Activated naive CD4-positive, alpha-beta T cell treated with anti-CD3 and anti-CD28 coated beads for 36 hours (primary cell): ENCODE measurements around the gene JAK3. TPM values are rescaled to one million over a fixed set of nuclear protein-coding genes. Genes with fewer than 3 reads are reported as not detected.
A peak's percentile ranks its signal among the peaks of the same experiment; 100 is the strongest.

Source experiments
- CTCF ChIA-PET: fragments of 350-600 bp; sonication (Branson Sonifier 250); formaldehyde crosslinking; loops from one replicate; lab custom pipeline; 2021; ENCODE audit warnings: antibody characterized with exemption; lab: Charles Lee
- DNase-seq: peaks from one replicate; pipeline ENCODE4 v3.0.0-alpha.2; 2020
- H3K27ac Mint-ChIP-seq: one replicate; pipeline ENCODE4 v1.8.0; 2021; ENCODE audit warnings: mild to moderate bottlenecking, mixed read lengths
- H3K27me3 Mint-ChIP-seq: one replicate; pipeline ENCODE4 v1.8.0; 2021; ENCODE audit warnings: low read depth, mixed read lengths
- H3K36me3 Mint-ChIP-seq: one replicate; pipeline ENCODE4 v1.8.0; 2021; ENCODE audit warnings: low read depth, mixed read lengths
- H3K4me1 Mint-ChIP-seq: one replicate; pipeline ENCODE4 v1.8.0; 2021; ENCODE audit warnings: low read depth, mixed read lengths
- H3K4me3 Mint-ChIP-seq: one replicate; pipeline ENCODE4 v1.8.0; 2021; ENCODE audit warnings: mild to moderate bottlenecking, moderate library complexity, mixed read lengths
- H3K9me3 Mint-ChIP-seq: one replicate; pipeline ENCODE4 v1.8.0; 2021; ENCODE audit warnings: mixed read lengths
- intact Hi-C: fragments of 100-400 bp; cut with micrococcal nuclease; formaldehyde crosslinking; loops from one replicate; pipeline ENCODE4 v1.15.1; 2023
- total RNA-seq, 2 experiments: library from RNA; stranded (reverse); gene quantifications; one replicate each; pipeline ENCODE4 v1.2.3, GENCODE V29; 2021

JAK3 gene
- total RNA-seq, 2 experiments from 2014 or later: 231 to 235 TPM

DNA sequence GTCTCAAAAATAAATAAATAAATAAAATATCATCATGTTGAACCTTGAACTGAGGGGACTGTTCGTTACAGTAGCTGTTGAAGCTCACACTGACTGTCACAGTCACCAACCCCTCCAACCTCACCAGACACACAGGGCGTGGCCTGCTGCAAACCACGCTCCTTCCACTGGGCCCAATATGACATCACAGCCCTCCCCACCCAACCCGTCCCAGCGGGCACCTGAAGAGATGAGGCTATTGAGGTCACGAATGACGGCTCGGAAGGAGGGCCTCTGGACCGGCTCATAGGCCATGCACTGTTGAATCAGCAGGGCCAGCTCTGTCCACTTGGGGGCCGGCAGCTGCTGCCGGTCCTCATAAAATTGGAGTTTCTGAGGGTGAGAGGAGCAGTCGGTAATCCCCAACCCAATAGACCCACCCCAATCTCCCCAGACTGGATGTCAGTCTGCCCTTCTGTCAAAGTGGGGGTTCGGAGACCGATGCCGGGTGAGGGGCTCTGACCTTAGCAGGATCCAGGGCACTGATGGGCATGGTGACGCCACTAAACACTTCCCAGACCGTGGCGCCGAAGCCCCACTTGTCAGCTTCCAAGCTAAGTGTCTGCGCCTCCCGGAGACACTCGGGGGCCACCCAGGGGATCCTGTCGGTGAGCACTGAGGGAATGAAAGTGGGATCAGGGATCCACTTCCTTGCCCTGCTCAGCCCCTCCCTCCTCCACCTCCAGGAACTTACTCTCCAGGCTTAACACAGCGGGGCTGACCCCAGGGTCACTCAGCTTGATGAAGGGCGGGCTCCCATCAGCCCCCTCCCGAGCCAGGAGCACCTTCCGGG lies 13.2 kb downstream of the JAK3 start:
- Mint-ChIP-seq H3K4me1 (peaks cover 13% of the 10 kb centered on the region), H3K36me3 (peaks cover 77% of the 10 kb centered on the region), H3K4me3 (no peak overlapping the region), H3K27me3 (no peaks in the 10 kb centered on the region), H3K9me3 (peaks cover 3% of the 10 kb centered on the region), H3K27ac (peak overlapping the region; percentile 78)
- DNase-seq: no peak
- CTCF ChIA-PET: interaction anchor here (0.5 to 1.6 kb wide), 3 partner anchors 13 to 18 kb away, joined by 3 to 4 read pairs (median 4); no protein-coding TSS in a partner anchor
- intact Hi-C loops: no loop called here

DNA sequence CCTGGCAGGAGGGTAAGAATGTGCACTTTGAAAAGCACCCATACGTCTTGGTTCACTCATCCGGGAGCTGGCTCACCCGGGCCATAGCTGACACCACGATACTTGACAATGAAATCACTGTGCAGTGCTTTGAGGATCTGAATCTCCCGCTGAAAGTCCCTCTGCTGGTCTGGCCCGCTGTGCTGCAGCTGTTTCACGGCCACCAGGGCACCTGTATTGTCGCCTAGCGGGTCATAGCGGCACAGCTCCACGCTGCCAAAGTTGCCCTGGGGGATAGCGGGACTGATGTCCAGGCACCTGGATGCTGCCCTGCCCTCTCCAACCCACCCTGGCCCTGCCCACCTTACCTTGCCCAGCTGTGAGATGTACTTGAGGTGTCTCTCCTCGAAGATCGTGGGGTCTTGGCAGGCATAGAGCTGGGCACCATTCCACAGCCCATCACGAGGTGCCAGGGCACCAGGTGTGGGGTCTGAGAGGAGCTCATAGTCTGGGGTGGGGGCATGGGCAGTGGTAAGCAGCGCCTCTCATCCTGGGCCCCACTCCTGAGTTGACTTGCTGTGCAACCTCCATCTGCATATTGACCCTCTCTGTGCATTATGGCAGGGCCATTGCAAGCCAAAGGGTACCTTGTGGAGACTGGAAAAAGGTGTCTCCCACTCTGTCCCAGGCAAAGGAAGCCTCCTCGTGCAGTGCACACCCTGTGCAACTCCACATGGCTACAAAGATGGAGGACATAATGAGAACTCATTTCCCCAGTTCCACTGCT lies 15.2 kb downstream of the JAK3 start:
- CTCF ChIA-PET: interaction anchor here (1.1 to 1.2 kb wide), 2 partner anchors 13 to 27 kb away, joined by 3 read pairs; partner anchors contain the start of gene RPL18A
- Mint-ChIP-seq H3K27ac (no peak overlapping the region), H3K36me3 (peaks cover 70% of the 10 kb centered on the region), H3K9me3 (peaks cover 3% of the 10 kb centered on the region), H3K27me3 (no peaks in the 10 kb centered on the region), H3K4me3 (no peak overlapping the region), H3K4me1 (peaks cover 11% of the 10 kb centered on the region)
- intact Hi-C loops: no loop called here
- DNase-seq: no peak

DNA sequence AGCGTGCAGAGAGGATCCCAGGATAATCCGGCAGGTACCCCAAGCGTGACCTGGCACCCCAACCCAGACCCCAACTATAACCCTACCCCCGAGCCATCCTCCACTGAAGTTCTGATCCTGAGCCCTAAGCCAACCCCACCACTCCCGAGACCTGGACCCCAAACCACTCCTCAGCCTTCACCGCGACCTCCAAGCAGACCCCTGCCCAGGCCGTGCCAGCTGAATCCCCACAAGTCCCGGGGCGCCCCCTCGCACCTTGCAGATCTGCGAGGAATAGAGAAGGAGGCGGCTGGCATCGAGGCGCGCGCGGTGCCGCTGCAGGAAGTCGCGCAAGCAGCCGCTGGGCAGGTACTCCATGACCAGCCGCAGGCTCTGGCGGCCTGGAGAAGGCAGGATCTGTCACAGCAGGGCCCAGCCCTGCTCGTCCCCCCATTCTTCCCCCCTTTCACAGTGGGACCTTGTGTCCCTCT lies 16.3 kb downstream of the JAK3 start:
- Mint-ChIP-seq H3K27ac (no peak overlapping the region), H3K27me3 (no peaks in the 10 kb centered on the region), H3K9me3 (peaks cover 3% of the 10 kb centered on the region), H3K4me1 (peaks cover 9% of the 10 kb centered on the region), H3K36me3 (peaks cover 67% of the 10 kb centered on the region), H3K4me3 (no peak overlapping the region)
- intact Hi-C loops: no loop called here
- CTCF ChIA-PET: no interaction called here
- no peak for DNase-seq

DNA sequence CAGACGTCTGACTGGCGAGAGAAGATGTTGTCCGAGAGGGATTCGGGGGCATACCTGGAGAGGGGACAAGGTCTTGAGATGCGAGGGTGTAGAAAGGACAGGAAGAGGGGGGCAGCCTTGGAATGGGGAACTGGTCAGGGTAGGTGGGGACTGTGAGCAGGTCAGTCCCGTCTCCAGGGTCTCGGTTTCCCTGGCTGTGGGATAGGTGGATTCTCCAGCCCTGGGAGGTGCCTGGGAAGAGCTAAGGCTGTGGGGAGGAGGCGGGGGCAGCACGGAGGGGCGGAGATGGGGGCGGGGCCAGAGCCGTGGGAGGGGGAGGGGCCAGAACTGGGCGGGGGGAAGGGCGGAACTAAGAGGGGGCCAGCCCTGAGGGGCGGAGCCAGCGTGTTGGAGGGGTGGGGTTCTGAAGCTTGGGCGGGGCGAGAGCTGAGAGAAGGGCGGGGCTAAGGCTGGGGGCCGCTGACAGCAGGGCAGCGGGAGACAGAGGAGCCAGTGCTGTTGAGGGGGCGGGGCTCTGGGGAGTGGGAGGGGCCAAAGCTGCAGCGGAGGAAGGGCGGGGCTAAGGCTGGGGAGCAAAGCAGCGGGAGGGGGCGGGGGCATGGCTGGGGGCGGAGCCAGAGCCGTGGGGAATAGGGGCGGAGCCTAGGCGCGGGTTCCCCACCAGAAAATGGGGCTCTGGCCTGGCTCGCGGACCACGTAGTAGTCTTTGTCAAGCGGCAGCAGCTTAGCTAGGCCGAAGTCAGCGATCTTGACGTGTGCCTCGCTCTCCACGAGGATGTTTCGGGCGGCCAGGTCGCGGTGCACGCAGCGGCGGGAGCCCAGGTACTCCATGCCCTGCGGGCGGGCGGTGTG lies 17.0 kb downstream of the JAK3 start:
- Mint-ChIP-seq H3K9me3 (peaks cover 3% of the 10 kb centered on the region), H3K4me1 (peaks cover 9% of the 10 kb centered on the region), H3K4me3 (no peak overlapping the region), H3K27me3 (no peaks in the 10 kb centered on the region), H3K27ac (no peak overlapping the region), H3K36me3 (peaks cover 63% of the 10 kb centered on the region)
- intact Hi-C loops: no loop called here
- peak; percentile 66 for DNase-seq
- CTCF ChIA-PET: interaction anchor here (1.8 kb wide), 1 partner anchor 29 kb away, joined by 5 read pairs; the partner anchor contains the start of gene RPL18A

DNA sequence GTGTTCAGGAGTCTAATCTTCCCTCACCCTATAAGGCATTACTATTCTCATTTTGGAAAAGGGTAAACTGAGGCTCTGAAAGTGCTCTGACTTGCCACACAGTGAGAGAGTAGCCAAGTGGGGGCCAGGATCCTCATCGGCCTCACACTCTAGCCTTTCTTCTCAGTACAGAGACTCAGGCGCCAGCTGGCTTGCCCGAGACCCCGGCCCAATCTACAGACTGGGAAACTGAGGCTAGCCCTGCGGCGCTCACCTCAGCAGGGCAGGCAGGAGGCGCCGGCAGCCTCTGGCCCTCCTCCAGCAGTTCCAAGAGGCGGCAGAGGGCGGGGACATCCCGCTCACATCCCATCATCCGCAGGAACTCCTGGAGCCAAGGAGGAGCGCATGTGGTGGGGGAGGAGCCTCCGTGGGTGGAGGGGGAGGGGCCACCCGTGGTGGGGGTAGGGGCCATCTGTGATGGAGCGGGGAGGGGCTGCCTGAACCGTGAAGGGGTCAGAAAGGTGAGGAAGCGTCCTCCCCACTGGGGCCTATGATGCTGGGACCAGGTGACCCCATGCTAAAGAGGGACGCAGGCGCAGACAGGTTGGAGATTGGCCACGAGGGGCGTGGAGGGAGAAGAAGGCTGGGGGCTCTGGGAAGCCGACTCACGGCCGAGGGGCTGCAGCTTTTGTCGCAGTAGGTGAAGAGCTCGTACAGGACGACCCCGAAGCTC lies 17.8 kb downstream of the JAK3 start:
- Mint-ChIP-seq H3K27ac (no peak overlapping the region), H3K4me3 (no peak overlapping the region), H3K9me3 (peaks cover 3% of the 10 kb centered on the region), H3K4me1 (peaks cover 5% of the 10 kb centered on the region), H3K27me3 (no peaks in the 10 kb centered on the region), H3K36me3 (peaks cover 60% of the 10 kb centered on the region)
- DNase-seq: no peak
- CTCF ChIA-PET: interaction anchor here (1.8 kb wide), 1 partner anchor 29 kb away, joined by 5 read pairs; the partner anchor contains the start of gene RPL18A
- intact Hi-C loops: no loop called here

DNA sequence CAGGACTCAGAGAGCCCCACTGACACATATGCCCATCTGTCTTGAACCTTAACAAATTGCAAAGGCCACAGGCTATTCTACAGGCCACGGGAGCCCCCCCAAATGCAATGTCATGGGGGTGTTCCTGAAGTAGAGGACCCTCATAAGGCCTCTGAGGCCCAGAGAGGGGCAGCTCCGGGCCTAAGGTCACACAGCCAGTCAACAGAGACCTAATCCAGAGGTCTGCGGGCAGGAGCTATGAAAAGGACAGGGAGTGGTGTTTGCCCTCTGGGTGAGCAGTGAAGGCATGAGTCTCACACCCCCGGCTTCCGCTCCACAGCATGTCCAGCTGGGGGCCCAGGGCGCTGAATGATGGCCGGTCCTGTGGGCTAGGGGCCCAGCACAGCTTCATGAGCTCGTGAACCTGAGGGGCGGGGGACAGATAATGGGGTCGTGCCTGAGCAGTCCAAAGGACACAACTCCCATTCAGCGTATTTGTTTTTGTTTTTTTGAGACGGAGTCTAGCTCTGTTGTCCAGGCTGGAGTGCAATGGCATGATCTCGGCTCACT lies 21.2 kb downstream of the JAK3 start:
- Mint-ChIP-seq H3K9me3 (no peaks in the 10 kb centered on the region), H3K4me1 (peaks cover 3% of the 10 kb centered on the region)
- intact Hi-C loops: no loop called here

DNA sequence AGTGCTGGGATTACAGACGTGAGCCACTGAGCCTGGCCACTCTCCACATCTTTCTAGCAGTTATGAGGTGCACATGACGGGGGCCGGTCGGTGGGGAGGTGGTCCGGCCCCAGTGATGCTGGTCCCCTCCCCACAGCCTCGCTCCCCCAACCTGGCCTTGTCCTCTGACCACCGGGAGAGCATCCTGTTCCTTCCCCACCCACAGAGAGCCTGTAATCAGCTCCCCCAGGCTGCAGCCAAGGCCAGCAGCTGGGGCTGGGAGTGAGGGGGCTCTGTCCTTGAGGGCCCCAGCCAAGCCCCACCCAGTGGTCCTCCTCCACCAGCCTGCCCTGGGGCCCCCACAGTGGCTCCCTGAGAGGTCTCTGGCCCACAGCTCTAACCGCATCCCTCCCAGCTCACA lies 23.4 kb downstream of the JAK3 start:
- Mint-ChIP-seq H3K36me3 (peaks cover 20% of the 10 kb centered on the region), H3K9me3 (no peaks in the 10 kb centered on the region), H3K27me3 (no peaks in the 10 kb centered on the region), H3K4me3 (no peak overlapping the region), H3K27ac (no peak overlapping the region), H3K4me1 (no peaks in the 10 kb centered on the region)
- CTCF ChIA-PET: interaction anchor here (0.6 kb wide), 1 partner anchor 135 kb away, joined by 3 read pairs; no protein-coding TSS in a partner anchor
- no peak for DNase-seq
- intact Hi-C loops: no loop called here

More for the DNA sequence above, 21.2 kb downstream of the JAK3 start:
- Mint-ChIP-seq H3K4me3 (no peak overlapping the region), H3K36me3 (peaks cover 38% of the 10 kb centered on the region), H3K27ac (no peak overlapping the region), H3K27me3 (no peaks in the 10 kb centered on the region)
- DNase-seq: no peak
- CTCF ChIA-PET: no interaction called here

DNA sequence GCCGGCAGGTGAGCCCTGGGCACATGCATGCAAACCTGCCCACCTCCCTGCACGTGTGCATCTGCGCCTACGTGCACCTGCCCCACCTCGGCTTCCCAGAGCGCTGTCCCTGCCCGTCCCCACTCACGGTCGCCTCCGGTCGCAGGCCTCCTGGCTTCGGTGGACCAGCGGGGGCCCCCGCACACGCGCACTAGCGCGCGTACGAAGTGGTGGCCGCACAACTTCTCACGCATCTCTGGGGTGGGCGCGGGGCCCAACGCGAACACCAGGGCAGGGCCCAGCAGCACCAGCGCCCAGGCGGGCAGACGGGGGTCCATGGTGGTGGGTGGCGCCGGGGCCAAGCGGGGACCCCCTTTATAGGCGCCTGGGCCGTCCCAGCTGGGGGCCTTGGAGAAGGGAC lies 26.6 kb downstream of the JAK3 start, which contains the start of gene INSL3:
TSS of gene INSL3 (minus strand) at position 330 of the 400 bp plus-strand sequence. CDS start at position 317, 13 bp downstream.
- intact Hi-C loops: no loop called here
- CTCF ChIA-PET: no interaction called here
- Mint-ChIP-seq H3K9me3 (no peaks in the 10 kb centered on the region), H3K36me3 (peaks cover 5% of the 10 kb centered on the region), H3K27ac (no peak within 1 kb of the TSS), H3K27me3 (no peaks in the 10 kb centered on the region), H3K4me1 (no peaks in the 10 kb centered on the region), H3K4me3 (no peak within 1 kb of the TSS)
- no peak for DNase-seq

DNA sequence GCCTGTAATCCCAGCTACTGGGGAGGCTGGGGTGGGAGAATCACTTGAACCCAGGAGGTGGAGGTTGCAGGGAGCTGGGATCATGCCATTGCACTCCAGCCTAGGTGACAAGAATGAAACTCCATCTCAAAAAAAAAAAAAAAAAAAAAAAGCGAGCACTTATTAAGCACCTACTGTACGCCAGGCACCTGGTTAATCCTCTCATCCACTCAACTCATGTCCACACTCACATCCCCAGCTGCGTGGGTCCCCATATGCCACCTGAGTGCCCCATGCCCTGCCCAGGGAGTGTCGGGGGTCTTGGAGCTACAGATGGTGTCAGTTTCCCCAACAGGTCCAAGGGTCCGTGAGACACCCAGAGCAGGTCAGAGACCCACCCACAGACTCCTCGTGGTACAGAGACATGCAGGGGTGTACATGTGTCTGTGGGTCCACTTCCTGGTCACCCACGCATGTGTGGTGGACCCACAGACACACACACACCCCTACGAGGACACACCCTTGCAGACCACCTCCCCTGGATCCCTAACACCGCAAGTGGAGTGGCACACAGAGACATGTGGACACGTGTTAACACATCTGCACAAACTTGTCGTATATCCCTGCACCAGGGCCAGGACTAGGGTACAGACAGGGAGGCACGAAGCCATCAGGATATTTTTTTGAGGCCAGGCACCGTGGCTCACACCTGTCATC lies 30.0 kb downstream of the JAK3 start:
- Mint-ChIP-seq H3K4me1 (no peaks in the 10 kb centered on the region), H3K4me3 (no peak overlapping the region), H3K27me3 (no peaks in the 10 kb centered on the region), H3K36me3 (no peaks in the 10 kb centered on the region), H3K27ac (no peak overlapping the region), H3K9me3 (no peaks in the 10 kb centered on the region)
- DNase-seq: no peak
- intact Hi-C loops: no loop called here
- CTCF ChIA-PET: no interaction called here

DNA sequence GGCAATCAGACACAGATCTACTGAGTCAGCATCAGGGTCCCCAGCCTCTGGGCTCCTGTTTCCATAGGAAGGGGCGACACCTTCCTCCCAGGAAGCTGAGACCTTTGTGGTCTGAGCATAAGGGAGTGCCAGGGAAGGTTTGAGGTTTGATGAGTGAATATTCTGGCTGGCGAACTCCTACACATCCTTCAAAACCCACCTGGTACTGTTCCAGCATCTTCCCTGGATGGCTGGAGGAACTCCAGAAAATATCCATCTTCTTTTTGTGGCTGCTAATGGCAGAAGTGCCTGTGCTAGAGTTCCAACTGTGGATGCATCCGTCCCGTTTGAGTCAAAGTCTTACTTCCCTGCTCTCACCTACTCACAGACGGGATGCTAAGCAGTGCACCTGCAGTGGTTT lies 35.7 kb downstream of the JAK3 start:
- Mint-ChIP-seq H3K27me3 (no peaks in the 10 kb centered on the region), H3K9me3 (no peaks in the 10 kb centered on the region), H3K36me3 (no peaks in the 10 kb centered on the region), H3K27ac (no peak overlapping the region), H3K4me3 (no peak overlapping the region), H3K4me1 (peaks cover 10% of the 10 kb centered on the region)
- no peak for DNase-seq
- intact Hi-C loops: no loop called here
- CTCF ChIA-PET: no interaction called here

DNA sequence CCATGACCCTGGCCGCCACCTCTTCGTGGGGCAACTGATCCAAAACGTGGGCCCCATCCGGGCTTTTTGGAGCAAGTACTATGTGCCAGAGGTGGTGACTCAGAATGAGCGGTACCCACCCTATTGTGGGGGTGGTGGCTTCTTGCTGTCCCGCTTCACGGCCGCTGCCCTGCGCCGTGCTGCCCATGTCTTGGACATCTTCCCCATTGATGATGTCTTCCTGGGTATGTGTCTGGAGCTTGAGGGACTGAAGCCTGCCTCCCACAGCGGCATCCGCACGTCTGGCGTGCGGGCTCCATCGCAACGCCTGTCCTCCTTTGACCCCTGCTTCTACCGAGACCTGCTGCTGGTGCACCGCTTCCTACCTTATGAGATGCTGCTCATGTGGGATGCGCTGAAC lies 36.1 kb downstream of the JAK3 start:
- DNase-seq: no peak
- H3K27me3 Mint-ChIP-seq: no peaks in the 10 kb centered on the region
- H3K27ac Mint-ChIP-seq: no peak overlapping the region
- peaks cover 11% of the 10 kb centered on the region for H3K4me1 Mint-ChIP-seq
- H3K4me3 Mint-ChIP-seq: no peak overlapping the region
- CTCF ChIA-PET: no interaction called here
- H3K9me3 Mint-ChIP-seq: no peaks in the 10 kb centered on the region
- no peaks in the 10 kb centered on the region for H3K36me3 Mint-ChIP-seq
- intact Hi-C loops: no loop called here
